GM18951 (cell line): ENCODE measurements around the gene BTBD3.

ENCODE experiments used
- POLR2A ChIP-seq: IDR thresholded peaks from 4 replicates; pipeline ENCODE4 v1.6.1; 2011; ENCODE audit warnings: mild to moderate bottlenecking; ENCODE audit not compliant: insufficient read length, insufficient read depth; ENCODE audit errors: extremely low read depth
- in situ Hi-C: fragments of 300-500 bp; cut with MboI; formaldehyde crosslinking; loops from one replicate; pipeline ENCODE4 v1.12.0; 2022; ENCODE audit warnings: low sequenced_read_pairs, mixed read lengths, inconsistent platforms; ENCODE audit not compliant: unreplicated experiment

Gene BTBD3

GRCh38 chr20:11926292-11926998, 8.8 kb downstream of the BTBD3 start:
- in situ Hi-C loops: no loop called here
- no peak for TF ChIP-seq POLR2A

- TF ChIP-seq POLR2A: no peak
- in situ Hi-C loops: no loop called here
These were observed 12.3 kb downstream of the BTBD3 start for GRCh38 chr20:11929947-11930346.

GRCh38 chr20:11935212-11936154, 17.8 kb downstream of the BTBD3 start:
- in situ Hi-C loops: no loop called here
- no peak for TF ChIP-seq POLR2A

GRCh38 chr20:11936157-11936556, 18.5 kb downstream of the BTBD3 start:
- no peak for TF ChIP-seq POLR2A
- in situ Hi-C loops: no loop called here

GRCh38 chr20:11937230-11937629, 19.5 kb downstream of the BTBD3 start:
- TF ChIP-seq POLR2A: no peak

GRCh38 chr20:11941593-11942246, 24.0 kb downstream of the BTBD3 start:
- TF ChIP-seq POLR2A: no peak
- in situ Hi-C loops: no loop called here

More at GRCh38 chr20:11937230-11937629, 19.5 kb downstream of the BTBD3 start:
- in situ Hi-C loops: no loop called here

GRCh38 chr20:11943778-11944177, 26.1 kb downstream of the BTBD3 start:
- in situ Hi-C loops: no loop called here
- no peak for TF ChIP-seq POLR2A

- TF ChIP-seq POLR2A: no peak
- in situ Hi-C loops: no loop called here
These were observed 31.1 kb downstream of the BTBD3 start for GRCh38 chr20:11948806-11949205.

GRCh38 chr20:11949711-11950110, 32.0 kb downstream of the BTBD3 start:
- in situ Hi-C loops: no loop called here
- no peak for TF ChIP-seq POLR2A

GRCh38 chr20:11951696-11952095, 34.0 kb downstream of the BTBD3 start:
- in situ Hi-C loops: no loop called here
- TF ChIP-seq POLR2A: no peak

GRCh38 chr20:11952639-11953038, 34.9 kb downstream of the BTBD3 start:
- TF ChIP-seq POLR2A: no peak
- in situ Hi-C loops: no loop called here

- TF ChIP-seq POLR2A: no peak
- in situ Hi-C loops: no loop called here
These were observed 40.2 kb downstream of the BTBD3 start for GRCh38 chr20:11957911-11958310.

- TF ChIP-seq POLR2A: no peak
- in situ Hi-C loops: no loop called here
These were observed 41.2 kb downstream of the BTBD3 start for GRCh38 chr20:11958855-11959254.
